NCI-H1417 (cell line): Measurements from ENCODE around the gene MUL1.

ENCODE experiments used
- DNase-seq, 3 experiments: peaks; one replicate each; lab custom pipeline; 2025; lab: John Stamatoyannopoulos, UW

MUL1 gene, protein sequence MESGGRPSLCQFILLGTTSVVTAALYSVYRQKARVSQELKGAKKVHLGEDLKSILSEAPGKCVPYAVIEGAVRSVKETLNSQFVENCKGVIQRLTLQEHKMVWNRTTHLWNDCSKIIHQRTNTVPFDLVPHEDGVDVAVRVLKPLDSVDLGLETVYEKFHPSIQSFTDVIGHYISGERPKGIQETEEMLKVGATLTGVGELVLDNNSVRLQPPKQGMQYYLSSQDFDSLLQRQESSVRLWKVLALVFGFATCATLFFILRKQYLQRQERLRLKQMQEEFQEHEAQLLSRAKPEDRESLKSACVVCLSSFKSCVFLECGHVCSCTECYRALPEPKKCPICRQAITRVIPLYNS

DNA sequence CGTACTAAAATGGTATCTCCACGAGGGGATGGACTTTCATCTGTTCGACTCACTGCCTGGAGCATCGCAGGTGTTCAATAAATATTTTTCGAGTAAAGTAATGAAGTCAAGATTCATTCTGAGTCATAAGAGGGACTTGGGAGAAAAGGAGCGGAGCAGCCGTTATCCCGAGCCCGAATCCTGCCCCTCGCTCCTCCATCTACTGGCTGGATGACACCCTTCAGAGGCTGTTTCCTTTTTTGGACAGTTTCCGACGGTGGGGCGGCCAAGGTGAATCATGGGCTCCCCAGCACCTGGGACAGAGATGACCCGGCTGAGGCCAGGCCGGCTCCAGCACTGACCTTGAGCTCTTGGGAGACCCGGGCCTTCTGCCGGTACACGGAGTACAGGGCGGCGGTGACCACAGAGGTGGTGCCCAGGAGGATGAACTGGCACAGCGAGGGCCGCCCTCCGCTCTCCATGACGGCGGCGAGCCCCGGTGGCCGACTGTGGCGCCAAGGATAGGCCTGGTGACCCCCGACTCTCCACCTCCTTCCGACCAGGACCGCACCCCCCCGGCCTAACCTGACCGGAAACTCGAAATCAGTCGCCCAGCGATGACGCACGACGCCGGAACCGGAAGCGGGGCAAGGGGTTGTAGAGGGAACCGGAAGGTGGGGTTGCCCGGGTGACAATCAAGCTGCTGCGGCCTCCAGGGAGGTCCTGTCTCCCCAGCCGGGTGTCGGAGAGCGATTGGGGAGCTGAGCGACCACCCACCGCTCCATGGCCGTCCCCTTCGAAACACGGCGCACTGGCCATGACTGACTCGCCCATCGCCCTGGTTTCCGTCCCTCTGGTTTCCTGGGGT lies at the start of gene MUL1:
MUL1 (minus strand) TSS at position 588 of the 847 bp plus-strand sequence; CDS start at position 461, 127 bp downstream.
- peak; percentile 88 to 94 (median 90) for DNase-seq

DNA sequence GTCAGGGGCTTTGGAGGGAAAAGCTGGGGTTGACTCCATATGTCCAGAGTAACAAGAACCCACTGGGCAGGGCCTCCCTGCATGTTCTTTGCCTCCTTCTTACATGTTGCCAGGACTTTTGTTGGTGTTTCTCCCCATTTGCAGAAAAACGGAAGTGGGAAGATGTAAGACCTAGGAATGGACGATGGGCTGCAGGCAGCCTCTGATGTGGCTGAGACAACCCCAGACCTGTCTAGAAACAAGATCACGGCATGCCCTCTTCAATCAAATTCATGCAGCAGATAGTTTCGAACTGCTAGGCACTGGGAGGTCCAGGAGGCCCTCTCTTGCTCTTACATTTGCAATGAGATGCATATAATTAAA lies 47.8 kb upstream of the MUL1 start:
- DNase-seq, result no peak

DNA sequence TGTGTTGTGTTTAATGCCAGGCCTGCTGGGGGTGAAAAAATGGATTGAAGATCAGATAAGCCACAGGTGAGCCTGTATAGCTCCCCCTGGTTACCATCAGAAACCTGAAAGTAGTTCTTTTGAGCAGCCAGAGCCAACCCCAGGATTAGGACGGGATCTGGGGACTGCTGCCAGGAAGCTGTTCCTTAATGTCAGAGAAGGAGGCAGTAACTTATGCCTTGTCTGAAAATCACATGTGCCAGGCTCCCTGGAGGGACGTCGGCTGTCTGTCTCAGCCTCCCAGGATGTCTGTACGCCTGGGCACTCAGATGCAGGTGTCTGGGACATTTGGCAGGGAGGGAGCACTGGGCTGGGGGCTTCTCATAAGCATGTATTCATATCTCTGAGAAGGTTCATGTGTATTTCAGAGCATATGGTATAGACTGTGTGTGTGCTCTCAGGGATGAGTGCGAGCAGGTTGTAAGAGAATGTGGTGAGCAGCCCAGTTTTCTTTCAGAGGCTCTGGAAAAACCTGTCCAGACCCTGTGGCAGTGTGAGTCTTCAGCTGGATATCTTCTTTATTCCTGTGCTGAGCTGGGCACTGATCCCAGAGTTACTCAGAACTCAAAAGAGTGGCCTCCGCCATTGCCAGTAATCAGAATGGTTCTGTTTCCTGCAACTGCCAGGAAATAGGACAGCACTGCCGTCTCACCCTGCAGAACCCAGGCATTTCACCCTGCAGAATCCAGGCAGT lies 47.2 kb upstream of the MUL1 start:
- DNase-seq, result no peak

DNA sequence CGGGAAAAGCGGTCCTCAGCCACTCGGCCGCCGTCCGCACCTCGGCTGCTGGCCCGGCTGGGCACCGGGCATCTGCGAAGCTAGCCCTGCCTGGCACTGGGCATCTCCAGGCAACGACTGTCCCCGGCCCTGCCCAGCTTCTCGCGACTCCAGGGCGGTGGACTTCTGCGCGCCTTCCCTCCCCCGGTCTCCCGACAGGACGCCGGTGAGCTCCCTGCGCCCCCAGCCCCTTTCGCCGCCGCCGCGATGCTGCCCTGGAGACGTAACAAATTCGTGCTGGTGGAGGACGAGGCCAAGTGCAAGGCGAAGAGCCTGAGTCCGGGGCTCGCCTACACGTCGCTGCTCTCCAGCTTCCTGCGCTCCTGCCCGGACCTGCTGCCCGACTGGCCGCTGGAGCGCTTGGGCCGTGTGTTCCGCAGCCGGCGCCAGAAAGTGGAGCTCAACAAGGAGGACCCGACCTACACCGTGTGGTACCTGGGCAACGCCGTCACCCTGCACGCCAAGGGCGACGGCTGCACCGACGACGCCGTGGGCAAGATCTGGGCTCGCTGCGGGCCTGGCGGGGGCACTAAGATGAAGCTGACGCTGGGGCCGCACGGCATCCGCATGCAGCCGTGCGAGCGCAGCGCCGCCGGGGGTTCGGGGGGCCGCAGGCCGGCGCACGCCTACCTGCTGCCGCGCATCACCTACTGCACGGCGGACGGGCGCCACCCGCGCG lies 44.9 kb upstream of the MUL1 start:
- peak in 1 of 3 experiments; percentile 27 for DNase-seq

DNA sequence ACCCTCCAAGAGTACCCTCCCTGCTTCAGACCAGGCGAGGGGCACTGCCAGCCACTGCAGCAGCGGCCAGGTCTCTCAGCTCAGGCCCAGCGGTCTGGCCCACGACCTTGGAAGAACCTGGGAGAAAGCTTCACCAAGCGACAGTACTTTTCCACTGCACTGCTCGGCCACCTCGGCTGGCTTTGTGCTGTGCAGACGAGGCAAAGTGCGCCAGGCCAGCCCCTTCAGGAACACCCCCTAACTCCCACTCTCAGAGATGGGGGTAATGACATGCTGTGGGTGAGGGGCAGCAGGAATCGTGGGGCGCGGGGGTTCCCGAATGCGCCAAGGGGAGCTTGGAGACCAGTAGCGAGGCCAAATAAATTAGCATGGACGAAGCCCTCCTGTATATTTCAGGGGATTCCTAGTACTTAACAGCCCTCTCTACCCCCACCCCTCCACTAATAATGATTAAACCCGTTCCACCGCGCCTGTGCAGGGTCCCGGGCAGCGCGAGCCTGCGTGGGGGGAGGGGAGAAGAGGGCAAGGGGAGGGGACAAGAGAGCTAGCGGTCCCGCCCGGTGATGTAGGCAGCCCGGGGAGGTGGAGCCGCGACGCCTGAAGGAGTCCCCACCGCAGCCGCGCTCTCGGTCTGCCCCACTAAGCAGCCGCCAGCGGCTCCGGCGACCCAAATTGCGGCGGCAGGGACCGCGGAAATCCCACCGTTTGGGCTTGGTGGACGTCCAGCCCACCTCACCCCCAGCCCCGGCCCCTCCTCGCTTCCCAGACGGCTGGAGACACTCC lies 44.2 kb upstream of the MUL1 start, which contains the start of gene FAM43B:
FAM43B (plus strand) TSS at position 629 of the 783 bp plus-strand sequence. CDS start 401 bp downstream, outside the sequence.
- DNase-seq, result peak in 2 of 3 experiments; percentile 7 to 35

DNA sequence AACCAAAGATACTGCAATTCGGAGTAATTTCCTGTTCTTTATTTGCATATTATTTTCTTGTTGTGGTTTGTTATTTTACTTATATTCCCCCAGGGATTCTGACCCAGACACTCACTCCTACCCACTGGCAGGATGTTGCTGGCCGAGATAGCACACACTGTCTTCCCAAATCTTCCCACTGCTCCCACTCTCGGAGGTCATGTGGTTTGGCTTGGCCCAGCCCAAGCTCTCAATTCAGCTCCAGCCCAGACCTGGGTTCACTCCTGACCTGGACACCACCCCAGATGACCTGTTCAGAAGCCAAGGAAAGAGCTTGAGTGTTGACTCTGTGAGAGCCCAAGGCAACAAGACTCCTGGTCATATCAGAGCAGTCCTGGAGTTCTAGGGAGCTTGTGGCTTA lies 43.2 kb upstream of the MUL1 start:
- DNase-seq, result no peak

DNA sequence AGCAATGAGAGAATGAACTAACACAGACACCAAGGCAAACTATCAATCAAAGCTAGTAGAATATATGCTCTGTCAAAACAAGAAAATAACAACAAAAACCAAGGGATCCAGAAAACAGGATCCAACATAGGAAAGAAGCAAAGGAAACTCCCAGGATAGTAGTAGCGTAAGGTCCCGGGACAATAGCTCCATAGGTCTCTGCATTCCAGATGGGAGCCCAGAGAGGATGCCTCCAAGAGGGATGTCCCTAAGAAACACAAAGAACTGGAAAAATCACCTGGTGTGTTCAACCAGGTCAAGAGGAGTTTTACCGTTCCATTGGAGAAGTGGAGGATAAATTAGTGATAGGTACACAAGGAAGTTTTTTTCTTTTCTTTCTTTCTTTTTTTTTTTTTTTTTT lies 38.7 kb upstream of the MUL1 start:
- DNase-seq, result no peak

DNA sequence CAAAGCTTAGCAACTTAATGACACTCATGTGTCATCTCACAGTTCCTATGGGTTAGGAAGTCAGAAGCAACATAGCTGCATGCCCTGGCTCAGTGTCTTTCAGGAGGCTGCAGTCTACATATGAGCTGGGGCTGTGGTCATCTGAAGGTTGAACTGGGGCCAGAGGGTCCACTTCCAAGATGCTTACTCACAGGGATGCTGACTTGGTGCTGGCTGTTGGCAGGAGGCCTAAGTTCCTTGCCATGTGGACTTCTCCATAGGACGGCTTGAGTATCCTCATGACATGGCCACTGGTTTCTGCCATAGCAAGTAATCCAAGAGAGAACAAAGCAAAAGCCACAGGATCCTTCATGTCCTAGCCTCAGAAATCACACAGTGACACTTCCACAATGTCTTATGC lies 32.3 kb upstream of the MUL1 start:
- no peak for DNase-seq

DNA sequence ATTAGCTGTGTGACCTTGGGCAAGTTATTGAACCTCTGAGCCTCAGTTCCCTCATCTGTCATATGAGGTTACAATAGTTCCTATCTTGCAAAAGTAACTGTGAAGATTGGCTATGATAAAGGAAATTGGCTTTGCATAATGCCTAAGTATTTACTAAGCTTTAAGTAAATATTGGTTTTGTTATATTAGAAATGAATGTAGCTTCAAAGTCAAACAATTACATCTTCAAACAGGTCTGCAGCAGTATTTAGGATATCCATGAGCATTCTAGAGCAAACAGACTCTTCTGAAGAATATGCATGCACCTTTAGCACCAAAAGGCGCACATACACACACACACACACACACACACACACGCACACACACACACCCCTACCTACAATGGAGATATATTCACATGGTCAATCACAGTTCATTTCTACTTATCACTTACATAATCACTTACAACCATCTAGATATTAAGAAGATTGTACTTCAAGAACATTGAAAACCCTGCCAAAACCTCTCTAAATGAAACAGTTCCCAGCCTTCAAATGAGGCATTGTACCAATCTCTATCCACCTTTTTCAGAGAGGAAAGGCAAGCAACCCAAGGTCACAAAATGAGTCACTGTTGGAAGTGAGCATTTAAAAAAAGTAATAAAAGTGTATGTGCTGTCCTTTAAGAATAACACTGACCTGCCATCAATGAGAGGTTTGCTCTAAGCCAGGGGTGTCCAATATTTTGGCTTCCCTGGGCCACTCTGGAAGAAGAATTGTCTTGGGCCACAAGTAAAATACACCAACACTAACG lies 31.0 kb upstream of the MUL1 start:
- DNase-seq, result no peak

DNA sequence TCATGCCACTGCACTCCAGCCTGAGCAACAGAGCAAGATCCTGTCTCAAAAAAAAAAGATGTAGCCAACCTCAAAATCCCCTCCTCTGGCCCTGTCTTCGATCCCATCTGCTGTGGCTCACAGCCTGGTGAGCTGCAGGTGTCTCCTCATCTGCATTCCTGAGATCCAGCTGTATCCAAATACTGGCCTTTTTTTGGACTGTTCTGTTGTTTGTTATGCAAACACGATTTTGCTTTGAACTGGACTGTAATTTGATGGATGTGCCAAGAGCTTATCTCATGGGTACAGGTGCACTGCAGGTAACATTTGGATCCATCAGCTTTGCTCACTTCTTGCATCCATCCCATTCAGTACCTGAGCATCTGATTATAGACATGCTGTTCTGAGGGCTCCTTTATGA lies 30.3 kb upstream of the MUL1 start:
- peak in 1 of 3 experiments; percentile 3 for DNase-seq

DNA sequence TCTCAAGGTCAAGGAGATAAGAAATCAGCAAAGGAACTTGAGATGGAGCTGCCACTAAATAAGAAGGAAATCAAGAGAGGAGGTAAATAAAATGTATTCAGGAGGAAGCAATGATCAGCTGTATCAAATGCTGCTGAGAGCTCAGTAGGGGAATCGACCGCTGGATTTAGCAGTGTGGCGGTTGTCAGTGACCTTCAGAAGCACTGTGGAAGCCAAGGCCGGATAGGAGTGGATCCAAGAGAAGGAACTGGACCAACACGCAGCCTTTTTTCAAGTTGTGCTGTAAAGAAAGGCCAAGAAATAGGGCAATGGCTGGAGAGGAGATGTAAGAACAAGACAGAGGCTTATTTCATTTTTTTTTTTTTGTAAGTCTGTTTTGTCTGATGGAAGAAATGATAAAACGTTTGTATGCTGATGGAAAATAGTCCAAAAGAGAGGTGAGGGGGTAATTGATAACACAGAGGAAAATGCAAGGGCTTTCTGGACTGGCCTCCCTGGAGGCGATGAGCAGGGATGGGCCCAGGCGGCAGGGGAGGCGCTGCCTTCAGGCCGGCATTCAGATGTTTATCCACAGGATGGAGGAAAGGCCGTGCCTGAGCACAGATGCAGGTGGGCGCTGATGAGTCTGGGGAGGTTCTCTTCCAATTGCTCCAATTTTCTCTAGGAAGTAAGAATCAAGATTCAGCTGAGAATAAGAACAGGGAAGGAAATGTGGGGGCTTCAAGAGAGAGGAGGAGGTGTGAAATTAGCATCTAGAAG lies 26.9 kb upstream of the MUL1 start:
- no peak for DNase-seq

DNA sequence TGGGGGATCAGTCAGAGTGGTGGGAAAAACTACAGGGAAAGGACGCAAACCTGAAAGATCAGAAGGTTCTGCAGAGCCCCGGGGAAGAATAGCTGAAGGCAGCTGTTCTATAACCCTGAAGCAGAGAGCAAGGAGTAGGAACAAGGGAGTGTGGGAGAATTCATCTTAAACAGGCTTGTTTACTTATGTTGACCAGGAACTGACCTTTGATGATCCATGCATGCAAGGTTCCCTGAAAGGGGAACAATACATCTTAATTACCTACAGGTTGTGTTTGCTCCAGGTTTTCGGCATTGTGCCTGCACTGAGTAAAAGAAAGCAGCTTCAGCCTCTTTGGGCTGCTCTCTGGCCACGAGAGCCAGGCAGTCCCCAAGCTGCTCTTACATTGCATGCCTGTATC lies 25.7 kb upstream of the MUL1 start:
- DNase-seq, result no peak

DNA sequence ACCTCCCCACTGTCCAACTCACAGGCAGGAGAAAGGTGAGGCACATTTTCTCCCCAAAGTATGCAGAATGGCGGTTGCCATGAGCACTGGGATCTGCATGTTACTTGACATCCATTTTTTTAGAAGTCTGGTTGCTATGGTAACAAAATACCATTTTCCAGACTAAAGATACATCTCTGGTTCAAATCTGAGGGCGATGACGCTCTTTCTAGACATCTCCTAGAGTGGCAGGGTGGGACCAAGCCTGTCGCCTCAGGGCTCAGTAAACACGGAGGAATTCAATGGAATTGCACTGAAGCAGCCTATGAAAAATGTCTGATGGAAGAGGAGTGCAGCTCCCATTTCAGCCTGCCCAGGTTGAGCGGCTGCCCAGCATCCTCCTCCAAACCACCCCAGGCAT lies 22.9 kb upstream of the MUL1 start:
- DNase-seq, result peak in 2 of 3 experiments; percentile 32 to 74

DNA sequence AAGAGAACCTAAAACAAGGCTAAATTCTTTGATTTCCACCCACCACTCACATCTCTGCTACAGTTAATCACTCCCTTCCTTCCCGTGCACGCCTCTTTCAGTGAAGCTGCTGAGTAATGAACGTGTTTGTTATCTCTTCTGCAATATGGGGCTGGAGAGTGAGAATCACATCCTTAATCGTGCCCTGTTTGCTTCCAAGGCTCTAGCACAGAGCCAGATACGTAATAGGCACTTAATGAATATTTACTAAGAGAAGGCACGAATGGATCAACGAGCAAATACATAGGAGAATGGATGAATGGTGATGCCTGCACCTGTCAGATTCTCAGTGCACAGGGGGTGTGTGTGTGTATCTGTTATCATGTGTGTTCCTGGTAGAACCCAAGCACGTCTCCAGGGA lies 22.4 kb upstream of the MUL1 start:
- peak in 2 of 3 experiments; percentile 43 to 74 for DNase-seq

DNA sequence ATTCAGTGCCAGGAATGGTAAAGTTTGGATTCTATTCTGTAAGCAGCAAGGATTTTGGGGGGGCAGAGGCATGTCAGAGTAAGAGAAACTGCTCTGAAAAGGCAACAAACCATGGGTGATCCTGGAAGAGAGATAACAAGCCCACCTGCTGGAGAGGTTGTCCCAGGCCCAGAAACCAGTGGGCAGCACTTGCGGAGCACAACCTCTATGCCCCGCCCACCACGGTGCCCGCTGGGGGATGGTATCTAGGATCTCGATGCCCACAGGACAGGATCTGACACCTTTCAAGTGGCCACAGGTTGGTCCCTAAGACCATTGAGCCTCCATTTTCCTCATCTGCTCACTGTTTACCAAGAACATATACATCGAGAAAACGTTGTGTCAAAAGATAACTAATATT lies 20.3 kb upstream of the MUL1 start:
- no peak for DNase-seq

DNA sequence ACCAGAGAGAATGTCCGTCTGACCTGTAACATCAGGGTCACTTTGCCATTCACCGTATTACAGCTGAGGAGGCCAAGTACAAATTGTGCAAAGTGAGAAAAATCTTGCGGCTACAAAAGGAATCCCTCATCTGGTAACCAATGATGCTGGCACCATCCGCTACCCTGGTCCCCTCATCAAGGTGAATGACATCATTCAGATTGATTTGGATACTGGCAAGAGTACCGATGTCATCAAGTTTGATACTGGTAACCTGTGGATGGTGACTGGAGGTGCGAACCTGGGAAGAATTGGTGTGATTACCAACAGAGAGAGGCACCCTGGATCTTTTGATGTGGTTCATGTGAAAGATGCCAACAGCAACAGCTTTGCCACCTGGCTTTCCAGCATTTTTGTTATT lies 18.3 kb upstream of the MUL1 start:
- DNase-seq, result no peak

DNA sequence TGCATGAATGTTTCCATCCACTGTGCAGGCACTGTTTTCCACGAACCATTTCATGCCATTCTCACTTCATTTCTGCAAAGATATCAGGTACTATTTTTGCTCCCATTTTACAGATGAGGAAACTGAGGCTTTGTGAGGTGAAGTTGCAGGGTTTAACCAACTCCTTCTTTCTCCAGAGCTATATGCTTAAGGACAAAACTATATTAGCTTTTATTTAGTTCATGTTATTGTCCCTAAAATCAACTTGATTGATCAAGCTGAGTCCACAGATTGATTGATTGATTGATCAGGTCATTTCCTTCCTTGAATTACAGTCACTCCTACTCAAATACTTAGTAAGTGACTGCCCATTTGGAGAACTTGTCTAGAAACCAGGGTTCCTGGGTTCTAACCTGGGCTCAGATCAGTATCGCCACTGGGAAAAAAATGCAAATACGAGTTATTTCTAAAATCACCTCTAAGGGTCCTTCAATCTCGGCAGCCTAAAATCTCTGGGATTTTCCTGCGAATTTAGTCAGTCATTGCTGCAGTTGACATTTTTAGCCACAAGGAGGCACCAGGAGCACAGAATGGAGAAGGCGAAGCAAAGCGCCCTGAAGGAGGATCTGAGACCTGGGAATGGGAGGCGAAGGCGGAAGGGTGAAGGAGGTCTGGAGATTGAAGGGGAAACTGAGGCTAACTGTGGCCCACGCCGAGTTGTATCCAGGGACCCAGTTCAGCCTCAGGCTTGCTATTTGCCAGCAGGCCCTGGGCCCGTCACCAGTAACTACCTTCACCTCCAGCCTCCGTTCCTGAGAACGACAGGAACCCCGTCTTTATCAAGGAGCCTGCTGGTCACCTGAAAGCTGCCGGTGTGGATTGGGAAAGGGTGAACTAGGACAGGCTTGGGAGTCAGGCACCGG lies 14.3 kb upstream of the MUL1 start:
- DNase-seq, result peak; percentile 66 to 88 (median 76)

DNA sequence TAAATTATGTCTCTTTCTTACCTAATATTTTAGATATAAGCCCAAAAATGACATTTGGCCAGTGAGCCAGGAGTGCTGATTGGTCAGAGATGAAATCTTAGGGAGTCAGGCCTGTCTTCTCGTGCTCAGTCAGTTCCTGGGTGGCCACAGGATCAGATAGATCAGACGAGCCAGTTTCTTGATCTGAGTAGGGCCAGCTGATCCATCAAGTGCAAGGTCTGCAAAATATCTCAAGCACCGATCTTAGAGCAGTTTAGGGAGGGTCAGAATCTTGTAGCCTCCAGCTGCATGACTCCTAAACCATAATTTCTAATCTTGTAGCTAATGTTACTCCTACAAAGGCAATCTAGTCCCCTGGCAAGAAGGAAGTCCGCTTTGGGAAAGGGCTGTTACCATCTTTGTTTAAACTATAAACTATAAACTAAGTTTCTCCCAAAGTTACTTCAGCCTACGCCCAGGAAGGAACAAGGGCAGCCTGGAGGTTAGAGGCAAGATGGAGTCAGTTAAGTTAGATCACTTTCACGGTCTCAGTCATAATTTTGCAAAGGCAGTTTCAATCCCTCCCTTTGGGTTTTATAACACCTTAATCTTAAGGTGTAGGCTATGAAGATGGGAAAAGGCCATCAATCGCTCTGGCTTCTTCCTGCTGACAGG lies 11.8 kb upstream of the MUL1 start:
- DNase-seq, result peak in 1 of 3 experiments; percentile 4
